Measurements from ENCODE around the gene PIM2. TPM values are rescaled to one million over a fixed set of nuclear protein-coding genes. Genes with fewer than 3 reads are reported as not detected.
A peak's percentile ranks its signal among the peaks of the same experiment; 100 is the strongest.

PIM2 gene
- total and polyA plus RNA-seq, 9 of the 15 experiments (the other 6 are each of a cell fraction or from before 2014, with no cell fraction given) = 67.6 to 191 (median 108) TPM

DNA sequence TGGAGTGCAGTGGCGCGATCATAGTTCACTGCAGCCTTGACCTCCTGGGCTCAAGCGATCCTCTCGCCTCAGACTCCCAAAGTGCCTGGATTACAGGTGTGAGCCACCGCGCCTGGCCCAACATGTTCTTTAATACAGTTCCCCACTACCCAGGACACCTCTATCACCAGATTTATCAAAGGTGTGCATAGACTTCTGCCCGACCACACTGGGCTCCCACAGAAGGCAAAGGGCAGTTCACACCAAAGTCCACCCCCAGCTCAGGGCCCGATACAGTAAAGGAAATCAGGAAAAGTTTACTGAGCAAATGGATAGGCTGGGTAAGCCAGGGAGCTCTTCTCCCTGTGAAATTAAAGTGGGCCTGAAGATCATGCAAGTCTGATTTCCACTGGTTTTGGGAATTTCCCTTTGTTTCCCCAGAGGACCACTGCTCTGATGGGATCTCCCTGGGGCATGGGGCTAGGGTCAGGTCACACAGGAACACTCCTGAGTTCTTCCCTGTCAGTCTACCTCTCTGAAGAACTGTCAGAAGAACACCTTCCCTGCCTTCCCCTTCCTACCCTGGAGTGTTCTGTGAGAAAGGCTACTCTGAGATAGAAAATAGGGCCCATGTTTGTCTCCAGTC, 17.7 kb upstream of the PIM2 start:
- DNase-seq (ENCODE audit: extremely low read depth in 1 of 4, low spot score in 3 of 4) (no peak), FAIRE-seq (no peak), ATAC-seq (no peak)
- Histone ChIP-seq H3K4me1 (replicated peaks in 1 of 2; ENCODE audit: control insufficient read depth in 2 of 2, insufficient read depth in 2 of 2, low read length in 2 of 2) (peaks cover 44 to 54% of the 10 kb centered on the region in 2 experiments), H3K4me3 (no peak overlapping the region; the same call in 1 of the 2 replicates), H4K20me1 (replicated peaks; ENCODE audit: control insufficient read depth, insufficient read depth, low read length) (no peaks in the 10 kb centered on the region), H3K79me2 (ENCODE audit: control insufficient read depth, insufficient read depth, low read length) (peaks cover 66% of the 10 kb centered on the region), H3K9me3 (replicated peaks; ENCODE audit: control insufficient read depth, insufficient read depth, low read depth, low read length) (no peaks in the 10 kb centered on the region), H3K9me1 (ENCODE audit: control insufficient read depth, insufficient read depth, low read length) (no peaks in the 10 kb centered on the region), H3K27ac (ENCODE audit: extremely low read depth, low read depth, low read length) (peak overlapping the region; percentile 91), H3K36me3 (ENCODE audit: control insufficient read depth, insufficient read depth, low read length) (peaks cover 71% of the 10 kb centered on the region), H3K27me3 (ENCODE audit: control insufficient read depth in 2 of 2, insufficient read depth in 2 of 2, low read length in 2 of 2) (no peaks in the 10 kb centered on the region), H3K9ac (ENCODE audit: insufficient read depth in 1 of 2, low read depth in 2 of 2, low read length in 2 of 2) (peak overlapping the region; percentile 70 to 79; a peak in 3 of 4 replicates), H3K4me2 (ENCODE audit: insufficient read depth, low read length) (peak overlapping the region; percentile 70), H2AFZ (ENCODE audit: low read depth, low read length) (no peak overlapping the region)
- intact Hi-C loops (cut with micrococcal nuclease) = loop anchor here (1.0 kb wide), 2 partner anchors 17 to 107 kb away; partner anchors contain the start of genes PIM2 and TFE3
- POLR2A ChIA-PET = interaction anchor here (0.8 to 1.1 kb wide), 3 partner anchors 9 to 25 kb away, joined by 3 read pairs; no protein-coding TSS in a partner anchor
- no TSS peak for BruUV-seq (replicated peaks)
- TF ChIP-seq ZNF197 (CRISPR knock-in tag; IDR thresholded peaks at IDR 0.05; ENCODE audit: low read depth) (0 out of 2 replicates have a peak, but pooled peaks have one; percentile 19), CREBBP (IDR thresholded peaks at IDR 0.05; ENCODE audit: low read depth, low read length) (no peak), ETV6 (IDR thresholded peaks at IDR 0.05; ENCODE audit: borderline replicate concordance in 1 of 2, low read depth in 2 of 2, low read length in 1 of 2) (0 out of 4 replicates have a peak, but pooled peaks of 1 of the 2 experiments have one; percentile 4), ETV6 (CRISPR knock-in tag; IDR thresholded peaks at IDR 0.05; ENCODE audit: borderline replicate concordance) (no peak), ZNF311 (CRISPR knock-in tag; IDR thresholded peaks at IDR 0.05) (peak; percentile 36; the same call in 1 of the 2 replicates), GTF2E2 (tag; IDR thresholded peaks at IDR 0.05) (0 out of 2 replicates have a peak, but pooled peaks have one; percentile 34), BACH1 (tag; IDR thresholded peaks at IDR 0.05) (0 out of 2 replicates have a peak, but pooled peaks have one; percentile 3), TFAM (CRISPR knock-in tag; conservative IDR thresholded peaks at IDR 0.05) (no peak), TCF7 (IDR thresholded peaks at IDR 0.05; ENCODE audit: borderline replicate concordance) (no peak)
- TF ChIP-seq, protein P1, sequence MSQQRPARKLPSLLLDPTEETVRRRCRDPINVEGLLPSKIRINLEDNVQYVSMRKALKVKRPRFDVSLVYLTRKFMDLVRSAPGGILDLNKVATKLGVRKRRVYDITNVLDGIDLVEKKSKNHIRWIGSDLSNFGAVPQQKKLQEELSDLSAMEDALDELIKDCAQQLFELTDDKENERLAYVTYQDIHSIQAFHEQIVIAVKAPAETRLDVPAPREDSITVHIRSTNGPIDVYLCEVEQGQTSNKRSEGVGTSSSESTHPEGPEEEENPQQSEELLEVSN (IDR thresholded peaks at IDR 0.05; ENCODE audit: borderline replicate concordance in 1 of 2, extremely low read depth in 1 of 2, insufficient read depth in 1 of 2, insufficient read length in 1 of 2, low read depth in 1 of 2, low read length in 1 of 2, poor library complexity in 1 of 2, severe bottlenecking in 1 of 2) = no peak
- TF ChIP-seq, protein P2, sequence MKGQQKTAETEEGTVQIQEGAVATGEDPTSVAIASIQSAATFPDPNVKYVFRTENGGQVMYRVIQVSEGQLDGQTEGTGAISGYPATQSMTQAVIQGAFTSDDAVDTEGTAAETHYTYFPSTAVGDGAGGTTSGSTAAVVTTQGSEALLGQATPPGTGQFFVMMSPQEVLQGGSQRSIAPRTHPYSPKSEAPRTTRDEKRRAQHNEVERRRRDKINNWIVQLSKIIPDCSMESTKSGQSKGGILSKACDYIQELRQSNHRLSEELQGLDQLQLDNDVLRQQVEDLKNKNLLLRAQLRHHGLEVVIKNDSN (CRISPR knock-in tag; IDR thresholded peaks at IDR 0.05) = no peak
- TF ChIP-seq, protein P3, sequence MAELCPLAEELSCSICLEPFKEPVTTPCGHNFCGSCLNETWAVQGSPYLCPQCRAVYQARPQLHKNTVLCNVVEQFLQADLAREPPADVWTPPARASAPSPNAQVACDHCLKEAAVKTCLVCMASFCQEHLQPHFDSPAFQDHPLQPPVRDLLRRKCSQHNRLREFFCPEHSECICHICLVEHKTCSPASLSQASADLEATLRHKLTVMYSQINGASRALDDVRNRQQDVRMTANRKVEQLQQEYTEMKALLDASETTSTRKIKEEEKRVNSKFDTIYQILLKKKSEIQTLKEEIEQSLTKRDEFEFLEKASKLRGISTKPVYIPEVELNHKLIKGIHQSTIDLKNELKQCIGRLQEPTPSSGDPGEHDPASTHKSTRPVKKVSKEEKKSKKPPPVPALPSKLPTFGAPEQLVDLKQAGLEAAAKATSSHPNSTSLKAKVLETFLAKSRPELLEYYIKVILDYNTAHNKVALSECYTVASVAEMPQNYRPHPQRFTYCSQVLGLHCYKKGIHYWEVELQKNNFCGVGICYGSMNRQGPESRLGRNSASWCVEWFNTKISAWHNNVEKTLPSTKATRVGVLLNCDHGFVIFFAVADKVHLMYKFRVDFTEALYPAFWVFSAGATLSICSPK (IDR thresholded peaks at IDR 0.05; ENCODE audit: borderline replicate concordance) = no peak
- in situ Hi-C loops (cut with MboI) = no loop called here
- 73% methylated on average over 7 of the region's 8 CpGs for WGBS (ENCODE audit: insufficient coverage, low coverage, missing lambda C conversion rate)
- CTCF ChIA-PET (ENCODE audit: low intra/inter-chr PET ratio) = interaction anchor here (0.8 kb wide), 1 partner anchor 19 kb away, joined by 3 read pairs; no protein-coding TSS in a partner anchor

All from K562 (cell line).